ENCODE results near the gene USP7.
"Not testable (repeated sequence)": the region's sequence is repeated elsewhere in the genome, so short reads cannot be mapped to it uniquely, and the experiment has no call there.

The USP7 gene

GRCh38 chr16:8880839-8881510, 82.7 kb downstream of the USP7 start:
- no peak for DNase-seq (ENCODE audit: low read depth in 3 of 3)

DNA sequence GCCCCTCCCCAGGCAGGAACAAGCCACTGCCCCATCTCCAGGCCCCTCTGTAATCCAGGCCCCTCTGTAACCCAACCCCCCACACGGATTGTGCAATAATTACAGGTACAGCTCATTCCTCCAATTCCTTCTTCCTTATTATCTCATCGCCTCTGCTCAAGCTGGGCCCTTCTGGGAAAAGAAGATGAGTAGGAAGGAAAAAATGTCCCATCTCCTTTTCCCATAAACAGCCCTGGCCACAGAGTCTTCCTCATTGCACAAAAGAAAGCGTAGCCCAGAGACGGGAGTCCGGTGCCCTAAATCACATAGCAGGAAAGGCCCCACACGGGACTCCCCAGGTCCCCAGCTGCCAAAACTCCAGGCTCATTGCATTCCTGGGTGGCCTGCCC, 85.2 kb downstream of the USP7 start:
- DNase-seq (ENCODE audit: low read depth in 3 of 3) = no peak

- no peak for DNase-seq (ENCODE audit: low read depth in 3 of 3)
Measured at GRCh38 chr16:8877894-8878522, 85.7 kb downstream of the USP7 start.

DNA sequence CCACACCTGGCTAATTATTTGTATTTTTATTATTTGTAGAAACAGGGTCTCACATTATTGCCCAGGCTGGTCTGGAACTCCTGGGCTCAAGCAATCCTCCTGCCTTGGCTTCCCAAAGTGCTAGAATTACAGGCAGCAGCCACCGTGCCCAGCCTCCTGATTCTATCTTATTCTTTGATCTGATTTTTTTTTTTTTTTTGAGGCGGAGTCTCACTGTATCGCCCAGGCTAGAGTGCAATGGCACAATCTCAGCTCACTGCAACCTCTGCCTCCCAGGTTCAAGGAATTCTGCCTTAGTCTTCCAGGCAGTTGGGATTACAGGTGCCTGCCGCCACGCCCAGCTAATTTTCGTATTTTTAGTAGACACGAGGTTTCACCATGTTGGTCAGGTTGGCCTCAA, 88.4 kb downstream of the USP7 start:
- not testable (repeated sequence) for DNase-seq (ENCODE audit: low read depth in 3 of 3)

- DNase-seq (ENCODE audit: low read depth in 3 of 3) = no peak
Measured at GRCh38 chr16:8874388-8874787, 89.3 kb downstream of the USP7 start.

- DNase-seq (ENCODE audit: low read depth in 3 of 3) = not testable (repeated sequence)
Measured at GRCh38 chr16:8873866-8874195, 89.9 kb downstream of the USP7 start.

DNA sequence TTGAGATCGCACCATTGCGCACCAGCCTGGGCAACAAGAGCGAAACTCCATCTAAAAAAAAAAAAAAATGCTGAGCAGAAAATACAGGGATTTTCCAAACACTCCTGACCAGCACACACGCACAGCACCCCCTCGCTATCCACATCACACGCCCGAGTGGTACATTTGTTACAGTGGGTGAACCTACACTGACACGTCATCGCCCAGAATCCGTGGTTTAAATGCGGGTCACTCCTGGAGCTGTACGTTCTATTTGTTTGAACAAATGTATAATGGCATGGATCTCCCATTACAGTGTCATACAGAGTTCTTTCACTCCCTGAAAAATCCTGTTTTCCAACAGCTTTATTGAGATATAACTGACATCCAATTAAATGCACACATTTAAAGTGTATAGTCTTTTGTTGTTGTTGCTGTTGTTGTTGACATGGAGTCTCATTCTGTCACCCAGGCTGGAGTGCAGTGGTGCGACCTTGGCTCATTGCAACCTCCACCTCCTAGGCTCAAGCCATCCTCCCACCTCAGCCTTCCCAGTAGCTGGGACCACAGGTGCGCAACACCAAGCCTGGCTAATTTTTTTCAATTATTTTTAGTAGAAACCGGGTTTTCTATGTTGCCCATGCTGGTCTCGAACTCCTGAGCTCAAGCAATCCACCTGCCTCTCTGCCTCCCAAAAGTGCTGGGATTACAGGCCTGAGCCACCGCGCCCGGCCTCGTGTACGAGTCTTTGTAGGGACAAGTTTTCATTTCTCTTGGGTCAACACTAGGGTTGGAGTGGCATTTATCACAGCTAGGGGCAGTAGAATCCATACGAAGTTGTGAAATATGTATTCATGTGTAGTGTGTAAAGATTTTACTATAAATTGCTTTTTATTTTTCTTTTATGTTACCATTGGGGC, 90.5 kb downstream of the USP7 start:
- no peak for DNase-seq (ENCODE audit: low read depth in 3 of 3)

DNA sequence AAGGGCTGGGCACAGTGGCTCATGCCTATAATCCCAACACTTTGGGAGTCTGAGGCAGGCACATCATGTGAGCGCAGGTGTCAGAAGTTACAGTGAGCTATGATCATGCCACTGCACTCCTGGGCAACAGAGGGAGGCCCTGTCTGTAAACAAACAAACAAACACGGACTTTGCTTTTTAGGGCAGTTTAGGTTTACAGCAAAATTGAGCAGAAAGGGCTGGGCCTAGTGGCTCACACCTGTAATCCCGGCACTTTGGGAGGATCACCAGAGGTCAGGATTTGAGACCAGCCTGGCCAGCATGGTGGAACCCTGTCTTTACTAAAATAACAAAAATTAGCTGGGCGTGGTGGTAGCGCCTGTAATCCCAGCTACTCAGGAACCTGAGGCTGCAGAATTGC, 91.6 kb downstream of the USP7 start:
- DNase-seq (ENCODE audit: low read depth in 3 of 3) = no peak

DNA sequence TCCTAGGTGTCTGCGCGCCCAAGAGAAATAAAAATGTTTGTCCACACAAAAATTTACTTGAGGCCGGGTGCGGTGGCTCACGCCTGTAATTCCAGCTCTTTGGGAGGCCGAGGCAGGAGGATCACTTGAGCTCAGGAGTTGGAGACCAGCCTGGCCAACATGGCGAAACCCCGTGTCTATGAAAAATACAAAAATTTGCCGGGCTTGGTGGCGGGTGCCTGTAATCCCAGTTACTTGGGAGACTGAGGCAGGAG, 93.8 kb downstream of the USP7 start:
- DNase-seq (ENCODE audit: low read depth in 3 of 3) = not testable (repeated sequence)

GRCh38 chr16:8869212-8869987, 94.3 kb downstream of the USP7 start:
- DNase-seq (ENCODE audit: low read depth in 3 of 3) = no peak

DNA sequence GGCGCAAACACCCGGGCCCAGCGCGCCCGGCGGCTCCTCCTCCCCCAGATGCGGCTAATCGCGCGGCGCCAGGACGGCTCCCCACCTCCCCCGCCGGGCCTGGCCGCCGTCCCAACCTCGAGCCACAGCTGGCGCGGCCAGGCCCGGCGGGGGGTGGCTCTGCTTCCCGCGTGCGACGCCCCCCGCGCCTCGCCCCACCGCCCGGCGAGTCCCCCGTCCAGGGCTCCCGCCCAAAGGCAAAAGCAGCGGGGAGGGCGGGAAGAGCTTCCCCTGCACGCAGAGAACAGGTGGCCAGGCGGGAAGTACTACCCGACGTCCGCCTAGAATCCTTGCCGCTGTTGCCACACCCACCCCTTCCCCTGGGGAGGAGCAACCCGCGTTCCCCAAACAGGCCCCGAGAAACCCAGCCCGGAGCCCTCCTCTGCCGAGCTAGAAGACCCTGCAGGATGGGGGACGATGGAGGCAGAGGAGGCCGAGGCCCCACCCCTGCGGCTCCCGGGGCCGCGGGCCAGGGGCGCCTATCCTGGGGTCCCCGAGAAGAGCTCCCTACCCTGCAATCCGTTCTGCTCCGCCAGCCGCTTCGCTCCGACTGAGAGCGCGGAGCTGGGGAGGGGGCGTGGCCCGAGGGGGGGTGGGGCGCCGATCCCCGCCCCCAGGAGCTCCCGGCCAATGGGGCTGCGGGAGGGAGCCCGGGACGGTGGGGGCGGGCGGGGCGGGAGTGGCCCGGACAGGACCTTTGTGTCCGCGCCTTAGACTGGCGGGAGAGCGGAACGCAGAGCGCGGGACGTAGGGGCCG, 95.1 kb downstream of the USP7 start, which contains the start of gene CARHSP1:
Gene CARHSP1 (minus strand): TSS at position 591 of the 796 bp plus-strand sequence. CDS start 9,678 bp downstream, outside the sequence.
- DNase-seq (ENCODE audit: low read depth in 3 of 3) = peak; percentile 68 to 86 (median 76)

- no peak for DNase-seq (ENCODE audit: low read depth in 3 of 3)
Measured at GRCh38 chr16:8867932-8868415, 95.7 kb downstream of the USP7 start.

DNA sequence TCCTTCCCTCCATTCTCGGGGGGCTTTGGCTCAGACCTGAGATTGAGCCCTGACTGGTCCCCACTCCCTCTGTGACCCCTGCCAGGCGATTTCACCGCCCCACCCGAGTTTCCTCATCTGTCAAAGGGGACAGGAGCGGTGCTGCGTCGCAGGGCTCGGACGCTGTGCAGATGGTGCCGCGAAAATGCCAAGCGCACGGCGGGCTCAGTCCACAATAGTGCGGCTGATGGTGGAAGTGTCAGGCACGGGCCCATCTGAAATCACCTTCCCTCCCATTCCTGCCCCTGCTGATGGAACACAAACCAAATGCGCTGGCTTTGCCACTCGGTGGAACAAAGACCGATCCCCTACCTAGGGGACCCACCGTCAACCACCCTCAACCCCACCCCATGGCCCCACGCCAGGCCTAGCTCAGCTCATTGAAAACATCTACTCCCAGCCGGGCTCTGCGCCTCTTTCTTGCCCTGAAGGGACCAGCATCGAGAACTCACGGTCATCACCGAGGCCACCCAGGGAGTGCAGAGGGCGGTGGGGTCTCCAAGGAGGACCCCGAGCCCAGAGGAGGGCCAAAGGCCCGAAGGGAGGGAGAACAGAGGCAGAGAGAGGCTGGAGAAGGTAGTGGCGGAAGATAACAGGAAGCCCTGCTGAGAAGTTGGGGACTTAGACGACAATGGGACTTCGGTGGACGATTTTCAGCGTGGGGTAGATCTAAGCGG, 96.3 kb downstream of the USP7 start:
- DNase-seq (ENCODE audit: low read depth in 3 of 3) = no peak

DNA sequence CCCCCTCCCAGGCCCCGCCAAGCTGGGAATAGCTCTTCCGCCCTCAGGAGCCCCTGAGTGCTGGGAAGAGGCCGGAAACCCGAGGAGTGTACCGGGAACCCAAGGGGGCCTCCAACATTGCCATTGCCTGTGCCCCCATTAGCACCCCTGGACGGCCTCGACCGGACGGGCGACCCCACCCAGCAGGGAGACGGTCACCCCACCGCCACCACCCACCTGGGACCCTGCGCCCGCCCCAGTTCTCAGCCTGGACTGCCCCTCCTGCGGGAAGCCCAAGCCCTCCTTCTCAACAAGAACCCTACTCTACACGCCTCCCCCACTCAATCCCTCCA, 96.9 kb downstream of the USP7 start:
- DNase-seq (ENCODE audit: low read depth in 3 of 3) = no peak

DNA sequence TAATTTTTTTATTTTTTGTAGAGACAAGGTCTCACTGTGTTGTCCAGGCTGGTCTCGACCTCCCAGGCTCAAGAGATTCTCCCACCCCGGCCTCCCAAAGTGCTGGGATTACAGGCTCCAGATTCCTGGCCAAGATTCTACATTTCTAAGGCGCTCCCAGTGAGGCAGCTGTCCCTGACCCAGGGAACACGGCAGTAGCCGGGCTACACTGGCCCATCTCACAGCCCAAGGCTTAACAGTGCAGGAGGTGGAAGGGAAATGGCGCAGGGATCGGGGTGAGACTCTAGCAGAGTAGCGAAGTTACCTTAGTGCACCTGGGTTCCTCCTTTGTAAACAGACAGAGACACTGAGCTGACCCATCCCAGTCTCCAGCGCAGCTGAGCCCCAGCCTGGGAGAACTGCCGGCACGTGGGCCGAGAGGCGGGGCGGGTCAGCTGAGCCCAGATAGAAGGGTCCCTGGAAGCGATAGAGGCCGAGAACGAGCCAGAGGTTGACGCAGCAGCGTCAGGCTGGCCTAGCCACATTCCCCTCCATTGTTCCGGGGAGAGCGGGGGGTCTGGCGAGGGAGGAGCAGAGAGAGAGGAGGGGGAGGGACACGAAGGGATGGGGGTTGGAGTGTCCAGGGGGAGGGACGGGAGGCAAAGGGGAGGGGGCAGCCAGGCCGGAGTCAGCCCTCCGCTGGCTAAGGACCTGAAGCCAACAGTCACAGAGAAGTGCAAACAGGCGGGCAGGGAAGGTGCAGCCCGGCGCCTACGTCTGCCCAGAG, 97.4 kb downstream of the USP7 start:
- no peak for DNase-seq (ENCODE audit: low read depth in 3 of 3)

- no peak for DNase-seq (ENCODE audit: low read depth in 3 of 3)
Measured at GRCh38 chr16:8865145-8865882, 98.4 kb downstream of the USP7 start.

- DNase-seq (ENCODE audit: low read depth in 3 of 3) = no peak
Measured at GRCh38 chr16:8864480-8865110, 99.1 kb downstream of the USP7 start.

GRCh38 chr16:8863594-8864424, 99.9 kb downstream of the USP7 start:
- DNase-seq (ENCODE audit: low read depth in 3 of 3) = no peak

Measured in stimulated activated CD4-positive, alpha-beta T cell treated with anti-CD3 and anti-CD28 coated beads, TNF-alpha, amount 100 ng/mL, for 48 hours (primary cell).